Measurements from ENCODE around the gene MEX3D.

The MEX3D gene

GRCh38 chr19:1534972-1535371 is 33.2 kb downstream of the MEX3D start:
- H3F3A ChIP-seq (ENCODE audit: insufficient read depth, low read length): no peaks in the 10 kb centered on the region
- H3K4me3 ChIP-seq (ENCODE audit: low read depth, low read length, poor library complexity, severe bottlenecking): no peak overlapping the region
- no peak overlapping the region for H3K4me2 ChIP-seq (ENCODE audit: low read length)
- TF ChIP-seq CTCF (IDR thresholded peaks at IDR 0.05; ENCODE audit: low read length): no peak
- TF ChIP-seq EZH2 (IDR thresholded peaks at IDR 0.05; ENCODE audit: borderline replicate concordance, low read length): no peak
- H3K4me1 ChIP-seq (ENCODE audit: insufficient read depth, low read length, severe bottlenecking): no peaks in the 10 kb centered on the region
- no peak overlapping the region for H2AFZ ChIP-seq (ENCODE audit: low read length)
- peaks cover 17% of the 10 kb centered on the region for H3K27me3 ChIP-seq (ENCODE audit: insufficient read depth, low read length)
- no peaks in the 10 kb centered on the region for H3K9me2 ChIP-seq (ENCODE audit: low read depth, low read length)
- H3K36me3 ChIP-seq (ENCODE audit: insufficient read depth, low read length): no peaks in the 10 kb centered on the region; the same call in 1 of the 2 replicates
- H3K79me2 ChIP-seq (ENCODE audit: insufficient read depth, low read length): no peaks in the 10 kb centered on the region
- H3K27ac ChIP-seq (ENCODE audit: low read depth, low read length, poor library complexity, severe bottlenecking): no peak overlapping the region
- H4K20me1 ChIP-seq (ENCODE audit: insufficient read depth, low read length): no peaks in the 10 kb centered on the region
- H3K9ac ChIP-seq (ENCODE audit: low read length): no peak overlapping the region
- no peaks in the 10 kb centered on the region for H3K9me3 ChIP-seq (ENCODE audit: low read length)

GRCh38 chr19:1533510-1534150 is 34.5 kb downstream of the MEX3D start:
- Histone ChIP-seq H3K79me2 (ENCODE audit: insufficient read depth, low read length) (no peaks in the 10 kb centered on the region), H3K4me3 (ENCODE audit: low read depth, low read length, poor library complexity, severe bottlenecking) (no peak overlapping the region), H3F3A (ENCODE audit: insufficient read depth, low read length) (no peaks in the 10 kb centered on the region), H3K4me2 (ENCODE audit: low read length) (no peak overlapping the region), H3K4me1 (ENCODE audit: insufficient read depth, low read length, severe bottlenecking) (no peaks in the 10 kb centered on the region), H3K9me3 (ENCODE audit: low read length) (no peaks in the 10 kb centered on the region), H4K20me1 (ENCODE audit: insufficient read depth, low read length) (no peaks in the 10 kb centered on the region), H3K27me3 (ENCODE audit: insufficient read depth, low read length) (peaks cover 20% of the 10 kb centered on the region), H3K27ac (ENCODE audit: low read depth, low read length, poor library complexity, severe bottlenecking) (no peak overlapping the region), H3K9ac (ENCODE audit: low read length) (no peak overlapping the region), H2AFZ (ENCODE audit: low read length) (no peak overlapping the region), H3K36me3 (ENCODE audit: insufficient read depth, low read length) (no peaks in the 10 kb centered on the region; the same call in 1 of the 2 replicates), H3K9me2 (ENCODE audit: low read depth, low read length) (no peaks in the 10 kb centered on the region)
- no peak for TF ChIP-seq CTCF (IDR thresholded peaks at IDR 0.05; ENCODE audit: low read length)
- TF ChIP-seq EZH2 (IDR thresholded peaks at IDR 0.05; ENCODE audit: borderline replicate concordance, low read length): no peak

GRCh38 chr19:1532003-1532402 is 36.1 kb downstream of the MEX3D start:
- Histone ChIP-seq H3K4me1 (ENCODE audit: insufficient read depth, low read length, severe bottlenecking) (no peaks in the 10 kb centered on the region), H3K27me3 (ENCODE audit: insufficient read depth, low read length) (peaks cover 20% of the 10 kb centered on the region), H3K27ac (ENCODE audit: low read depth, low read length, poor library complexity, severe bottlenecking) (no peak overlapping the region), H3F3A (ENCODE audit: insufficient read depth, low read length) (no peaks in the 10 kb centered on the region), H2AFZ (ENCODE audit: low read length) (no peak overlapping the region), H3K9me3 (ENCODE audit: low read length) (no peaks in the 10 kb centered on the region), H3K9ac (ENCODE audit: low read length) (no peak overlapping the region), H4K20me1 (ENCODE audit: insufficient read depth, low read length) (no peaks in the 10 kb centered on the region), H3K79me2 (ENCODE audit: insufficient read depth, low read length) (no peaks in the 10 kb centered on the region), H3K9me2 (ENCODE audit: low read depth, low read length) (no peaks in the 10 kb centered on the region), H3K4me2 (ENCODE audit: low read length) (no peak overlapping the region), H3K36me3 (ENCODE audit: insufficient read depth, low read length) (no peaks in the 10 kb centered on the region; the same call in 1 of the 2 replicates), H3K4me3 (ENCODE audit: low read depth, low read length, poor library complexity, severe bottlenecking) (no peak overlapping the region)
- TF ChIP-seq CTCF (IDR thresholded peaks at IDR 0.05; ENCODE audit: low read length) (no peak), EZH2 (IDR thresholded peaks at IDR 0.05; ENCODE audit: borderline replicate concordance, low read length) (no peak)

All from OCI-LY1 (cell line).